Measurements from ENCODE around the gene GALNT17. TPM values are rescaled to one million over a fixed set of nuclear protein-coding genes. Genes with fewer than 3 reads are reported as not detected.
"Not testable (repeated sequence)": the region's sequence is repeated elsewhere in the genome, so short reads cannot be mapped to it uniquely, and the experiment has no call there.

GALNT17 gene
- total RNA-seq, 4 donors from 2014 or later = 4.4 to 33.8 (median 11.3) TPM

DNA sequence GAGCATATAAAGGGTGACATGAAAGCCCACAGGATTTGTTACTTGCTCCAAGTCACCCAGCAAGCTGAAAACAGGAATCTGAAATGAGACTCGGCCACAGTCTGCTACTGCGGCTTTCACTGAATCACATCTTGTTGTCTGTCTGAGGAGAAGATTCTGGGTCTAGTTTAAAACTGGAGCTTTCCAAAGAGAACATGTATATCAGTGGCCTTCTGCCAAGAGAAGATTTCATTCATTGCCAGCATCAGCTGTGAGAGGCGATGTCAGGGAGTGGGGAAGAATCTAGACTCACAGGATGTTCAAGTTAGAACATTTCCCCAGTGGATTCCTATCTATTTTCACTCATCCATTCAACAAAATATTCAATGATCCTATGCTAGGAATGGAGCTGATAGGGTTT, 122.8 kb downstream of the GALNT17 start:
- H3K4me3 ChIP-seq = no peak overlapping the region
- no peaks in the 10 kb centered on the region for H3K4me1 ChIP-seq
- TF ChIP-seq, protein P1, sequence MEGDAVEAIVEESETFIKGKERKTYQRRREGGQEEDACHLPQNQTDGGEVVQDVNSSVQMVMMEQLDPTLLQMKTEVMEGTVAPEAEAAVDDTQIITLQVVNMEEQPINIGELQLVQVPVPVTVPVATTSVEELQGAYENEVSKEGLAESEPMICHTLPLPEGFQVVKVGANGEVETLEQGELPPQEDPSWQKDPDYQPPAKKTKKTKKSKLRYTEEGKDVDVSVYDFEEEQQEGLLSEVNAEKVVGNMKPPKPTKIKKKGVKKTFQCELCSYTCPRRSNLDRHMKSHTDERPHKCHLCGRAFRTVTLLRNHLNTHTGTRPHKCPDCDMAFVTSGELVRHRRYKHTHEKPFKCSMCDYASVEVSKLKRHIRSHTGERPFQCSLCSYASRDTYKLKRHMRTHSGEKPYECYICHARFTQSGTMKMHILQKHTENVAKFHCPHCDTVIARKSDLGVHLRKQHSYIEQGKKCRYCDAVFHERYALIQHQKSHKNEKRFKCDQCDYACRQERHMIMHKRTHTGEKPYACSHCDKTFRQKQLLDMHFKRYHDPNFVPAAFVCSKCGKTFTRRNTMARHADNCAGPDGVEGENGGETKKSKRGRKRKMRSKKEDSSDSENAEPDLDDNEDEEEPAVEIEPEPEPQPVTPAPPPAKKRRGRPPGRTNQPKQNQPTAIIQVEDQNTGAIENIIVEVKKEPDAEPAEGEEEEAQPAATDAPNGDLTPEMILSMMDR (IDR thresholded peaks at IDR 0.05) = no peak
- TF ChIP-seq POLR2A (IDR thresholded peaks at IDR 0.05) = no peak
- H3K36me3 ChIP-seq = no peaks in the 10 kb centered on the region
- no peak for DNase-seq
- no peaks in the 10 kb centered on the region for H3K9me3 ChIP-seq
- intact Hi-C loops (cut with DNase I; ENCODE audit: low total_unique reads) = no loop called here
- H3K27ac ChIP-seq = no peak overlapping the region
- no peaks in the 10 kb centered on the region for H3K27me3 ChIP-seq

DNA sequence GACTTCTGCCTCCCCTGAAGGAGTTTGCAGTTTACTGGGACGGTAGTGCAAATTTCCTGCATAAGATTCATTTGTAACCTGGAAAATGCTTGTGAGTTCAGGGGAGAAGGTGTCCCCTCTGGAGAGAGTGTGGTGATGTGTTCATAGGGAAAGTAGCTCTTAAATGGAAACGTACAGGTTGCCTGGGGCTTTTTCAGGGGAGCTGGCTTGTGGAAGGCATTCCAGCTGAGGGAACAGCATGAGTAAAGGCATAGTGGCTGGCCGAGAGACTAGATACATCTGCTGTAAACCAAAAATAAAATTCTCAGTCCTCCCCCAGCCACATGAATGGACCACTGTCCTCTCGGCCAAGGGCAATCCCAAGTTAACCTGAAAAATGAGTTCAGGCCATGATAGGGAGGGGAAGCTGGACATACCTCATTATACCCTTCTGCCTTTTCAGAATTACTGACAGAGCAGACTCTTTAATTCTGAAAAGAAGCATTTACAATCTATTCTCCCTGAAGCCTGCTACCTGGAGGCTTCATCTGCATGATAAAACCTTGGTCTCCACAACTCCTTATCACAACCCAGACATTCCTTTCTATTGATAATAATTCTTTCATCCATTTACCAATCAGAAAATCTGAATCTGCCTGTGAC, 123.7 kb downstream of the GALNT17 start:
- H3K36me3 ChIP-seq = no peaks in the 10 kb centered on the region
- intact Hi-C loops (cut with DNase I; ENCODE audit: low total_unique reads) = no loop called here
- H3K4me3 ChIP-seq = no peak overlapping the region
- no peaks in the 10 kb centered on the region for H3K4me1 ChIP-seq
- H3K27ac ChIP-seq = no peak overlapping the region
- DNase-seq = no peak
- H3K9me3 ChIP-seq = no peaks in the 10 kb centered on the region
- TF ChIP-seq, protein P1 (IDR thresholded peaks at IDR 0.05) = no peak
- no peak for TF ChIP-seq POLR2A (IDR thresholded peaks at IDR 0.05)
- H3K27me3 ChIP-seq = no peaks in the 10 kb centered on the region

DNA sequence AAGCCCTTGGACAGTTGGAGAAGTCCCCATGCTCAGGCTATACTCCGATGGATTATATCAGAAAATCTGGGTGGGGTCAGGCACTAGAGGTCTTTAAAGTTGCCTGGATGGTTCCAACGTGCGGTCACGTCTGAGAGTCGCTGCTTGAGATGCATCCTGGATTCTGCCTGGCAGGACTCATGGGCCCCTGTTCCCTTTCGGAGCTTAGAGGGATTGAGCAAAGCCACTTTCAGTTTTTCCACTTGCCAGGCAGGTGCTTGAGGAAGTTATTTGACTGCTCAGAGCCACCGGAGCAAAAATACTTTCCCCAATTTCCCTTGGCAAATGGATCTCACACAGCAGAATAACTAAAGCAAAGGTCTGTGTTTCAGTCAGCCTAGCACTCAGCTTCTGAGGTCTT, 129.1 kb downstream of the GALNT17 start:
- H3K27me3 ChIP-seq = no peaks in the 10 kb centered on the region
- no peak for DNase-seq
- TF ChIP-seq, protein P1 (IDR thresholded peaks at IDR 0.05) = no peak
- TF ChIP-seq POLR2A (IDR thresholded peaks at IDR 0.05) = no peak
- no peak overlapping the region for H3K4me3 ChIP-seq
- intact Hi-C loops (cut with DNase I; ENCODE audit: low total_unique reads) = no loop called here
- H3K9me3 ChIP-seq = no peaks in the 10 kb centered on the region
- H3K27ac ChIP-seq = no peak overlapping the region
- H3K4me1 ChIP-seq = no peaks in the 10 kb centered on the region
- H3K36me3 ChIP-seq = no peaks in the 10 kb centered on the region

DNA sequence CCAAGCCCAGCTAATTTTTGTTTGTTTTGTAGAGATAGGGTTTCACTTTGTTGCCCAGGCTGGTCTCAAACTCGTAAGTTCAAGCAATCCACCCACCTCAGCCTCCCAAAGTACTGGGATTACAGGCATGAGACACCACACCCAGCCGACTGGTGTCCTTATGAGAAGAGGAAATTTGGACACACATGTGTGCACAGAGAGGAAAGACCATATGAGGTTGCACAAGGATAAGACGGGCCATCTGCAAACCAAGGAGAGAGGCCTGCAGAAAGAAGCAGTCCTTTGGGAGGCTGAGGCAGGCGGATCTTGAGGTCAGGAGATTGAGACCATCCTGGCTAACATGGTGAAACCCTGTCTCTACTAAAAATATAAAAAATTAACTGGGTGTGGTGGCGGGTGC, 130.9 kb downstream of the GALNT17 start:
- DNase-seq; H3K9me3 ChIP-seq; intact Hi-C loops (cut with DNase I; ENCODE audit: low total_unique reads); H3K4me3 ChIP-seq; H3K4me1 ChIP-seq; H3K27ac ChIP-seq; H3K36me3 ChIP-seq; H3K27me3 ChIP-seq: not testable (repeated sequence)

DNA sequence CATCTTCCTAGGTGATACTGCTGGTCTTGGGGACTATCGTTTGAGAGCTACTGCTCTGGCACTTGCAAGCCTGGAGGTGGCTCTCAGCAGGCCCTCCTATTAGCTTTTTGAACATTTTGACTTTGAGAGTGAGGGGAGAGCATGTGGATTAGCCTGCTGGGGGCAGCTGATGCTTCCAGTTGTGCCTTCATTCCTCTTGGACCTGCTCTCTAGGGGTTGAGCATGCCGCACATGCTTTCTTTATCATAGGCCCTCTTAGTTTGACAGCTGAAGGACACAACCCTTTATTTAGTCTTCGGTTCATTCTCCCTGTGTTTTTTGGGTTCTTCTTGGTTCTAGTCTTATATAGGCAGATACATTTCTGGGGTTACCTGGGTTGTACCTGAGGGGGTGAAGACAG, 132.1 kb downstream of the GALNT17 start:
- Histone ChIP-seq H3K27ac (no peak overlapping the region), H3K36me3 (no peaks in the 10 kb centered on the region), H3K4me1 (no peaks in the 10 kb centered on the region), H3K9me3 (no peaks in the 10 kb centered on the region), H3K4me3 (no peak overlapping the region), H3K27me3 (no peaks in the 10 kb centered on the region)
- no peak for DNase-seq
- no peak for TF ChIP-seq POLR2A (IDR thresholded peaks at IDR 0.05)
- TF ChIP-seq, protein P1 (IDR thresholded peaks at IDR 0.05) = no peak
- intact Hi-C loops (cut with DNase I; ENCODE audit: low total_unique reads) = no loop called here

DNA sequence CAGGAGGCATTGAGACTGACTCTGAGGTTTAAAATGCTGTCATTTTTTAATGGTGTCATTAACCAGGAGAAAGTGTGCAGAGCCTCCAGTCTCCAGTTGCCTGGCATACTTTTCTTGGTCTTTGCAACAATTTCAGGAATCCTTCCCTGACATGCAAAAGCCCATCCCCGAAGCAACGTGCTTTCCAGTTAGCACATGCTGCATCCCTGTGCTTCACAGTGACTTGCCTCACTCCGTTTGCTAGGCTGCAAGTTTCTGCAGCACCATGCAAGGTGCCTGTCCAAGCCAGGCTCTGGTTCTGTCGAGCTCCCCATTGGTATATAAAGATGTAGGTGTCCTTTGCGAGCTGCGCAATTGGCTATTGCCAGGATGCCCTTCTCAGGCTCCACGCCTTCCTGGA, 135.0 kb downstream of the GALNT17 start:
- Histone ChIP-seq H3K36me3 (no peaks in the 10 kb centered on the region), H3K9me3 (no peaks in the 10 kb centered on the region), H3K27ac (no peak overlapping the region), H3K4me1 (no peaks in the 10 kb centered on the region), H3K27me3 (no peaks in the 10 kb centered on the region), H3K4me3 (no peak overlapping the region)
- TF ChIP-seq, protein P1 (IDR thresholded peaks at IDR 0.05) = no peak
- no peak for TF ChIP-seq POLR2A (IDR thresholded peaks at IDR 0.05)
- DNase-seq = no peak
- intact Hi-C loops (cut with DNase I; ENCODE audit: low total_unique reads) = no loop called here

Data from uterus (tissue), 4 donors.